Calu3 (cell line): Measurements from ENCODE around the gene CYB5B. TPM values are rescaled to one million over a fixed set of nuclear protein-coding genes. Genes with fewer than 3 reads are reported as not detected.

ENCODE experiments used
- BruUV-seq: library from RNA; stranded (reverse); fragments of 400-500 nt; replicated peaks from 2 replicates; lab custom pipeline; 2021; lab: Mats Ljungman, UMichigan
- CTCF ChIA-PET: fragments of 300-600 bp; sonication (Branson Sonifier 250); formaldehyde crosslinking; loops from one replicate; lab custom pipeline; 2022; ENCODE audit warnings: antibody characterized with exemption; lab: Charles Lee
- DNase-seq: peaks from one replicate; pipeline ENCODE4 v3.0.0; 2022
- H3K27ac Mint-ChIP-seq: one replicate; pipeline ENCODE4 v1.8.0; 2022; ENCODE audit warnings: mixed read lengths; ENCODE audit not compliant: unreplicated experiment
- H3K27me3 Mint-ChIP-seq: one replicate; pipeline ENCODE4 v1.8.0; 2022; ENCODE audit warnings: mixed read lengths; ENCODE audit not compliant: unreplicated experiment
- H3K36me3 Mint-ChIP-seq: one replicate; pipeline ENCODE4 v1.8.0; 2022; ENCODE audit warnings: mild to moderate bottlenecking, moderate library complexity, mixed read lengths; ENCODE audit not compliant: insufficient read depth, unreplicated experiment
- H3K4me1 Mint-ChIP-seq: one replicate; pipeline ENCODE4 v1.8.0; 2022; ENCODE audit warnings: mild to moderate bottlenecking, low read depth, mixed read lengths; ENCODE audit not compliant: unreplicated experiment
- H3K4me3 Mint-ChIP-seq: one replicate; pipeline ENCODE4 v1.8.0; 2022; ENCODE audit warnings: mild to moderate bottlenecking, low read depth, moderate library complexity, mixed read lengths; ENCODE audit not compliant: unreplicated experiment
- H3K9me3 Mint-ChIP-seq: one replicate; pipeline ENCODE4 v1.8.0; 2022; ENCODE audit warnings: low read depth, mixed read lengths; ENCODE audit not compliant: unreplicated experiment
- intact Hi-C: fragments of 100-400 bp; cut with micrococcal nuclease; formaldehyde crosslinking; loops from one replicate; pipeline ENCODE4 v1.10.0; 2022; ENCODE audit not compliant: unreplicated experiment
- total RNA-seq: library from RNA; stranded (reverse); gene quantifications from 2 replicates; pipeline ENCODE4 v1.2.3, GENCODE V29; 2022
- TF ChIP-seq, protein P1 (sequence below): fragments of 200-600 bp; IDR thresholded peaks from one replicate; pipeline ENCODE4 v1.8.0; 2022; ENCODE audit warnings: antibody characterized with exemption; ENCODE audit not compliant: unreplicated experiment

The CYB5B gene
- total RNA-seq, 1 experiment from 2014 or later: 179 TPM

DNA sequence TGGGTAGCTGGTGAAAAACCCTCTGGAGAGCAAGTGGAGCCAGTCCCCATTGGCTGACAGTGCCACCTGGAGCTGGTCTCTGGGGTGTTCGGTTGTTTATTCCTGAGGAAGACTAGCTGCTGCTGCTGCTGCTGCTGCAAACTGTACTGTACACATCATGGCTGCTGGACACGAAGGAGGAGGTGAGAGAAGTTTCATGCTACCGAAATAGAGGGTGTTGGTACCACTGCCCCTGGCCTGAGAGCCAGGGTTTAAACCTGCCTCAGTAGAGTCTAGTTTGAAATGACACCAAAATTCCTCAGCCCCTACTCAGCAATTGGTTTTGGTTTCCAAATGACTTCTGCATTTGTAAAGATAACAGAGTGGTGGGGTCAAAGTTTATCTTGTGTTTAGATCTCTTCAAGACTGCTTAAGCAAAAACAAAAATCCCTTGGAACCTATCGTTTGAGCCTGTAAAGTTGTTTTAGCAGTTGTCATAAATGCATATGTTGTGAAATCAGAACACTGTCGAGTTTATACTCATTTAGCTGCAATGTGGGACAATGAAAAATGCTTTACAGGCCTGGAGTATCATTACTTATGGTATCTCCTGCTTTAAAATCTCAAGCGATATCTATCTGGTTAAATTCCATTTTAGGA is 40.8 kb downstream of the CYB5B start:
- intact Hi-C loops: loop anchor here (5.0 kb wide), 1 partner anchor 68 kb away; no protein-coding TSS in a partner anchor
- TF ChIP-seq, protein P1, sequence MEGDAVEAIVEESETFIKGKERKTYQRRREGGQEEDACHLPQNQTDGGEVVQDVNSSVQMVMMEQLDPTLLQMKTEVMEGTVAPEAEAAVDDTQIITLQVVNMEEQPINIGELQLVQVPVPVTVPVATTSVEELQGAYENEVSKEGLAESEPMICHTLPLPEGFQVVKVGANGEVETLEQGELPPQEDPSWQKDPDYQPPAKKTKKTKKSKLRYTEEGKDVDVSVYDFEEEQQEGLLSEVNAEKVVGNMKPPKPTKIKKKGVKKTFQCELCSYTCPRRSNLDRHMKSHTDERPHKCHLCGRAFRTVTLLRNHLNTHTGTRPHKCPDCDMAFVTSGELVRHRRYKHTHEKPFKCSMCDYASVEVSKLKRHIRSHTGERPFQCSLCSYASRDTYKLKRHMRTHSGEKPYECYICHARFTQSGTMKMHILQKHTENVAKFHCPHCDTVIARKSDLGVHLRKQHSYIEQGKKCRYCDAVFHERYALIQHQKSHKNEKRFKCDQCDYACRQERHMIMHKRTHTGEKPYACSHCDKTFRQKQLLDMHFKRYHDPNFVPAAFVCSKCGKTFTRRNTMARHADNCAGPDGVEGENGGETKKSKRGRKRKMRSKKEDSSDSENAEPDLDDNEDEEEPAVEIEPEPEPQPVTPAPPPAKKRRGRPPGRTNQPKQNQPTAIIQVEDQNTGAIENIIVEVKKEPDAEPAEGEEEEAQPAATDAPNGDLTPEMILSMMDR: no peak
- peaks cover 19% of the 10 kb centered on the region for H3K4me1 Mint-ChIP-seq
- BruUV-seq: no TSS peak
- CTCF ChIA-PET: interaction anchor here (0.5 to 1.5 kb wide), 4 partner anchors 9 to 106 kb away, joined by 3 to 14 read pairs (median 4); no protein-coding TSS in a partner anchor
- no peak overlapping the region for H3K27ac Mint-ChIP-seq
- peaks cover 26% of the 10 kb centered on the region for H3K36me3 Mint-ChIP-seq
- no peak overlapping the region for H3K4me3 Mint-ChIP-seq
- DNase-seq: peak; percentile 12
- no peaks in the 10 kb centered on the region for H3K27me3 Mint-ChIP-seq
- H3K9me3 Mint-ChIP-seq: no peaks in the 10 kb centered on the region

DNA sequence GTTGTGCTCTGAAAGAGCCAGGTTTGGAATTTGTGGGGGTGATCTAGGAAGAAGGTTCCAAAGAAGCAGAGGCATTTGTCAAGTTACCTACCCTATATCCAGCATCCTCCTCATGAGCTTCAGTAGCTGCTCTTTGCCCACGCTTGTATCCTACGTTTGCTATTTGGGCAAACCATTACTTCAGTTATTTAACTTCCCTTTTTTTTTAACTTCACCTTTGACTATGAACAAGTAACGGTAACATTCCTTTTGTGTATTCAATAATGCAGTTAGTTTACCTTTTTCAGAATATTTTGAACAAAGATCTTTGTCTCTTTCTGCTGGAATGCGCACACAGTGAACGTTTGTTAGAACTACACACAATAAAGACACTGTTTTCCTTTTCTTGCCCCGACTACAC is 41.5 kb downstream of the CYB5B start:
- Mint-ChIP-seq H3K9me3 (no peaks in the 10 kb centered on the region), H3K27me3 (no peaks in the 10 kb centered on the region), H3K4me1 (peaks cover 19% of the 10 kb centered on the region), H3K4me3 (no peak overlapping the region), H3K36me3 (peaks cover 22% of the 10 kb centered on the region), H3K27ac (no peak overlapping the region)
- intact Hi-C loops: loop anchor here (5.0 kb wide), 1 partner anchor 69 kb away; no protein-coding TSS in a partner anchor
- TF ChIP-seq, protein P1: no peak
- CTCF ChIA-PET: interaction anchor here (1.0 to 1.5 kb wide), 2 partner anchors 10 to 70 kb away, joined by 3 to 14 read pairs; no protein-coding TSS in a partner anchor
- DNase-seq: no peak
- no TSS peak for BruUV-seq

DNA sequence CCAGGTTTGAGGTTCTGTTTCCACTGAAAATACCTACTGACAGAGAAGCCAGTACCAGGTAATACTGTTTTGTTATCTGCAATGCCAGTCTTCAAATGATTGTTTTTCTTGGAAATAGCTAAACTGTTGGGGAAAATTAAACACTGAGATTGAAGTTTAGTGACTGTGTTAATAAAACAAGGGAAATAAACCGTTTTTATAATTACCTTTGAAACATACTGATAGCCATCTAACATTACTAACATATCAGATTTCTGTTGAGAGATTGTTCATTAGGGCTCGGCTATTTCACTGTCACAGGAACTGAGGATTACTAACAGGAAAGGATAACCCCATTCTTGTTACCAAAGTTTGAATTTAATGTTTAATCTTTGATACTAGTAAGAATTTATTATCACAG is 42.1 kb downstream of the CYB5B start:
- H3K36me3 Mint-ChIP-seq: peaks cover 19% of the 10 kb centered on the region
- peaks cover 19% of the 10 kb centered on the region for H3K4me1 Mint-ChIP-seq
- no TSS peak for BruUV-seq
- H3K9me3 Mint-ChIP-seq: no peaks in the 10 kb centered on the region
- no peak overlapping the region for H3K4me3 Mint-ChIP-seq
- no peaks in the 10 kb centered on the region for H3K27me3 Mint-ChIP-seq
- no peak overlapping the region for H3K27ac Mint-ChIP-seq
- CTCF ChIA-PET: no interaction called here
- intact Hi-C loops: loop anchor here (5.0 kb wide), 1 partner anchor 69 kb away; no protein-coding TSS in a partner anchor
- TF ChIP-seq, protein P1: no peak
- DNase-seq: no peak

DNA sequence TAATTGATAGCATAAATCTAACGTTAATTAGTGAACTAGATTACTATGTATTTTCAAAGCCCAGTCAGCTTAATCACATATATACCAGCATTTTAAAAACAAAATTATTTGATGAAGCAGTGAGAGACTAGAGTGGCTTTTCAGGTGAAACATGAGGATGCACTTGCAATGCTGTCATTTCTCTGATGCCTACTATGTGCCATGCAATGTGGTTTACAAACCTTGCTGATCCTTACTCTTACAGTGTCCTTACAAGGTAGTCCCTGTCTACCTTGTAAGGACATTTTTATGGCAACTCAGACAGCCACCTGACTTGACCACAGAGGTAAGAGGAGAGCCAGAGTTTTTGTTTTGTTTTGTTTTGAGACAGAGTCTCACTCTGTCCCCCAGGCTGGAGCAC is 42.7 kb downstream of the CYB5B start:
- BruUV-seq: no TSS peak
- no peaks in the 10 kb centered on the region for H3K27me3 Mint-ChIP-seq
- no peak overlapping the region for H3K4me3 Mint-ChIP-seq
- TF ChIP-seq, protein P1: no peak
- CTCF ChIA-PET: no interaction called here
- intact Hi-C loops: loop anchor here (5.0 kb wide), 1 partner anchor 70 kb away; no protein-coding TSS in a partner anchor
- H3K9me3 Mint-ChIP-seq: no peaks in the 10 kb centered on the region
- H3K4me1 Mint-ChIP-seq: peaks cover 19% of the 10 kb centered on the region
- peaks cover 19% of the 10 kb centered on the region for H3K36me3 Mint-ChIP-seq
- no peak for DNase-seq
- H3K27ac Mint-ChIP-seq: no peak overlapping the region
